Kidney epithelial cell (primary cell): Measurements from ENCODE around the gene ALKAL2. TPM values are rescaled to one million over a fixed set of nuclear protein-coding genes. Genes with fewer than 3 reads are reported as not detected.
"Not testable (repeated sequence)": the region's sequence is repeated elsewhere in the genome, so short reads cannot be mapped to it uniquely, and the experiment has no call there.

Experiments
- DNase-seq: peaks from one replicate; pipeline ENCODE4 v3.0.0-alpha.2; 2010; ENCODE audit warnings: low read depth
- H3K27me3 ChIP-seq: 2 replicates; pipeline ENCODE4 v1.6.0; 2011; ENCODE audit warnings: low read length; ENCODE audit not compliant: control insufficient read depth, insufficient read depth
- H3K36me3 ChIP-seq: 2 replicates; pipeline ENCODE4 v1.5.1; 2011; ENCODE audit warnings: low read length; ENCODE audit not compliant: control insufficient read depth, insufficient read depth
- H3K4me3 ChIP-seq: 2 replicates; pipeline ENCODE4 v1.5.1; 2011; ENCODE audit warnings: low read depth, mild to moderate bottlenecking, control low read depth, low read length
- CTCF ChIP-seq: IDR thresholded peaks from 2 replicates; pipeline ENCODE4 v1.5.1; 2011; ENCODE audit warnings: mild to moderate bottlenecking, moderate library complexity, low read length, control low read depth, inconsistent platforms; ENCODE audit not compliant: insufficient read depth, poor library complexity, severe bottlenecking
- total RNA-seq: library from RNA; depleted of rRNA; stranded (reverse); fragments of >200 nt; gene quantifications from 2 replicates; pipeline ENCODE4 v1.2.3, GENCODE V29; 2015

The ALKAL2 gene
- total RNA-seq, 1 donor from 2014 or later: 2.5 TPM

DNA sequence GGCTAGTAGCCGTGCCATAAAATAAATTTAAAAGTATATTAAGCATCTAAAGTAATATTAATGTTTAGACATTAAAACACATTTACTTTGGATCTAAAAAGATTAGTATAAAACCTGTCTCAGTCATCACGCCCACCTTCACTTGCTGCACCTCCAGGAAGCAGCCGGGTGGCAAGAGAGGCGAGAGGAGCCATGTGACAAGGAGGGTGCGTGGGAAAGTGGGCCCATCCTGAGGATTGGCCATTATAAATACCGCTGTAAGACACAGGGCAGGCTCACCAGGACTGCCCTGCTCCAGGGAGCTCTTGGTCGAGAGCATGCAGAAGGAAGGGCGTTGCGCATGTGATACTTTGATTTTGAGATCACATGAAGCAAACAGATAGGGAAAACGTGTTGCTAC, 34.4 kb upstream of the ALKAL2 start:
- TF ChIP-seq CTCF: no peak
- no peaks in the 10 kb centered on the region for H3K36me3 ChIP-seq
- no peaks in the 10 kb centered on the region for H3K27me3 ChIP-seq
- no peak for DNase-seq
- H3K4me3 ChIP-seq: no peak overlapping the region

DNA sequence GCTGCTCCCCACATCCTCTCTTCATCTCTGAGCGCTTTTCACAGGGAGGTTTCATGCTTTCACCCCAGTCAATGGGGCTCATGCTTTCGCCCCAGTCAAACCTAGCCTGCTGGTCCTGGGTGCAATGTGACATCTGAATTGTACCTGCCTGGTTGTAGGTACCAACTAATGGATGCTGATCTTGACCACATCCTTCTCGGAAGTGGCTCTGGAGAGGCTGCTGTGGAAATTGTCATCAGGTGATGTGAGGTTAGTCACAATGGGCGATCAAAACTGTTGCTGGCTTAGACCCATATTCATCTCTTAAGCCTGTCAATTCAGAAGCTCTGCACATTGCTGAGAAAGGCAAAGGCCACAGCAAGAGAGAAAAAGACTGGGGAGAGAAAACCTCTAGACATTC, 32.7 kb upstream of the ALKAL2 start:
- Histone ChIP-seq H3K36me3 (no peaks in the 10 kb centered on the region), H3K27me3 (no peaks in the 10 kb centered on the region), H3K4me3 (no peak overlapping the region)
- no peak for TF ChIP-seq CTCF
- DNase-seq: no peak

DNA sequence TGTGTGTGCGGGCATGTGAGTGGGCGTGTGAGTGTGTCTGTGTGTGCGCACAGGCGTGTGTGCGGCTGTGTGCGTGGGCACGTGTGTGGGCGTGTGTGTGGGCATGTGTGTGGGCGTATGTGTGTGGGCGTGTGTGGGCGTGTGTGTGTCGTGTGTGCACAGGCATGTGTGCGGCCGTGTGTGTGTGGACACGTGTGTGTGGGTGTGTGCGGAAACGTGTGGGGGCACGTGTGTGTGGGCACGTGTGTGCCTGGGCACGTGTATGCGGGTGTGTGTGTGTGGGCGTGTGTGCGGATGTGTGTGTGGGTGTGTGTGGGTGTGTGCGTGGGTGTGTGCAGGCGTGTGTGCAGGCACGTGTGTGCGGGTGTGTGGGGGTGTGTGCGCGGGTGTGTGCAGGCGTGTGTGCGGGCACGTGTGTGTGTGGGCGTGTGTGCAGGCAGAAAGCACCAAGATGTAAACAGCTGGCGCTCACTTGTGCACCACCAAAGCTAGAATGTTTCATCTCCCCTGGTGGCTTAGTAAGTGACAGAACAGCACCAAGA, 31.2 kb upstream of the ALKAL2 start:
- no peaks in the 10 kb centered on the region for H3K36me3 ChIP-seq
- H3K27me3 ChIP-seq: no peaks in the 10 kb centered on the region
- no peak overlapping the region for H3K4me3 ChIP-seq
- TF ChIP-seq CTCF: no peak
- no peak for DNase-seq

DNA sequence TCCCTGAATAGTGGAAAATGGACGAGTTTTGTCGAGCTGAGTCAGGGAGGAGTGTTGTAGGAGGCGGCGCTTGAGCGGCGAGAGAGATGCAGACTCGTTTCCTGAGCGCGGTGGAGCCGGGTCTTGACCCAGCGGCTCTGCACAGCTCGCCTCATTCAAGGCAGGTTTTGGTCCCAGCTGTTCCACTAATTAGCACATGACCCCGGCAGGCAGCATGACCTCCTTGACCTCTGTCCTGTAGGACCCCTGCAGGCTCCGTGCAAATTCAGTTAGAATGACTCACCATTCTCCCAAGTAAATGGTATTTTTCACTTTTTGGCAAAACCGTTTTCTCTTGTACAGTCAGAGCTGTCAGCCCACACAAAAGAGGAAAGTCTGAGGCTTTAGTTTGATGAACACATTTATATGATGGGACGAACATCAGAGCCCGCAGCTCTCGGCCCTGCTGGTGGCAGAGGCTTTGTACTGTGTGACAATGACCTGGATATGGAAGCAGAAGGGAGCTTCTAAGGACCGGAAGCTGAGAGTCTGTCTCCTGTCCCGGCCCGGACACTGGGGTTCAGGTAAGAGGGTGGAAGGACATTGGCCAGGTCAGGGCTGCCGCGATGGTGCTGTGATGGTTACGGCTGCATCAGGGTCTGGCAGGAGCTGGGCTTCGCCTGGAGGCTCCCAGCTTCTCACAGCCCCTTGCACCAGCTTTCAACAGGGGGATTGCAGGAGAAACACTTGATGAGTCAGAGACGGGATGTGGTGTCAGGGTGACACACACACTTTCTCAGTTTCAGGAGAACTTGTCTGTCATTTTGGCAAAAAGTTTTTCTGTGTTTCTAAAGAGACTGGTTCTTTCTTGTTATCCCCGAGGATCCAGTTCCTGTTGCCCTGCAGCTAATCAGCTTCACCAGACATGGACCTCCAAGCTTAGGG, 29.9 kb upstream of the ALKAL2 start:
- no peak for TF ChIP-seq CTCF
- DNase-seq: no peak
- Histone ChIP-seq H3K4me3 (no peak overlapping the region), H3K27me3 (no peaks in the 10 kb centered on the region), H3K36me3 (no peaks in the 10 kb centered on the region)

- Histone ChIP-seq H3K27me3 (no peaks in the 10 kb centered on the region), H3K36me3 (no peaks in the 10 kb centered on the region), H3K4me3 (no peak overlapping the region)
- DNase-seq: no peak
- TF ChIP-seq CTCF: no peak
Observed at GRCh38 chr2:316381-316780, 28.5 kb upstream of the ALKAL2 start.

DNA sequence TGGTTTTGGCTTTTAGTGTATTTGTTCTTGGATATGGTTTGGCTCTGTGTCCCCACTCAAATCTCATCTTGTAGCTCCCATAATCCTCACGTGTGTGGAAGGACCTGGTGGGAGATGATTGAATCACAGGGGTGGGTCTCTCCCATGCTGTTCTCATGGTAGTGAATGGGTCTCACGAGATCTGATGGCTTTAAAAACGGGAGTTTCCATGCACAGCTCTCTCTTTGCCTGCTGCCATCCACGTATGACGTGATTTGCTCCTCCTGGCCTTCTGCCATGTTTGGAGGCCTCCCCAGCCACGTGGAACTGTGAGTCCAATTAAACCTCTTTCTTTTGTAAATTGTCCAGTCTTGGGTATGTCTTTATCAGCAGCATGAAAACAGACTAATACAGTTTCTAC, 28.0 kb upstream of the ALKAL2 start:
- H3K36me3 ChIP-seq, H3K27me3 ChIP-seq, H3K4me3 ChIP-seq, DNase-seq: not testable (repeated sequence)
